Activated CD8-positive, alpha-beta memory T cell treated with anti-CD3 and anti-CD28 coated beads for 24 hours (primary cell): ENCODE results near the gene GJA9.
"Not testable (repeated sequence)": the region's sequence is repeated elsewhere in the genome, so short reads cannot be mapped to it uniquely, and the experiment has no call there.

ENCODE experiments used
- DNase-seq: peaks from one replicate; pipeline ENCODE4 v3.0.0-alpha.2; 2020

Gene GJA9

DNA sequence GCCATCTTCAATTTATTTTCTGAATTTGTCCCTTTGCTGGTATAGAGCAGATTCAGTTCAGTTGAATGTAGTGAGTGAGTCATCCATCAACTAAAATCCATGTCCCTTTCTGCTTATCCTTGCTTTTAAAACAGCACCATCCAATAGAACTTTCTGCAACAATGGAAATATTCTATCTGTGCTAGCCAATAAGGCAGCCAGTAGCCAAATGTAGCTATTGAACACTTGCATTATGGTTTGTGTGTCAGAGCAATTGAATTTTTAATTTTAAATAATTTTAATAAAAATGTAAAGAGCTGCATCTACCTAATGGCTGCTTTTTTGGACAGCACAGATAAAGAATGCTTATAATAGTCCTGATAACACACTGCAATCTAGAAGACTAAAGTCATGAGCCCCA is at the start of gene GJA9:
GJA9 (minus strand) TSS at position 101 of the 400 bp plus-strand sequence. CDS start 5,489 bp downstream, outside the sequence.
- no peak for DNase-seq

DNA sequence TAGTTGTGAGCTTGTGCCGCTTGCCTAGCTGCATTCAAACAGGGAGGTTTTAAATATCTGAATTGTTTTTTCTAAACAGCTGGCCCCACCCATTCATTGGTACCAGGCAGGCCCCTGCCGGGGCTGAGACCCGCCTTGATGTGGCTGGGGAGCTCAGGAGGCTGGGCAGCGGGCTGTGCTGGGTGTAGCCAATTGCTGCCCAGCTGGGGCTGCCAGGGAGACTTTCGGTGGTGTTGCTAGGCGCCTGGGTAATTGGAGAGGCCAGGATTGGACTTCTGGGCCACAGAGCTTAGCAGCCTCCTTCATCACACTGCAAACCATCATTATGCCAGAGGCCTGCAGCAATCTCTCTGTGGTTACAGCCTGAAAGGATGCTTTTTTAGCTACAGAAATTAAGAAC is 48.1 kb upstream of the GJA9 start:
- DNase-seq, result no peak

DNA sequence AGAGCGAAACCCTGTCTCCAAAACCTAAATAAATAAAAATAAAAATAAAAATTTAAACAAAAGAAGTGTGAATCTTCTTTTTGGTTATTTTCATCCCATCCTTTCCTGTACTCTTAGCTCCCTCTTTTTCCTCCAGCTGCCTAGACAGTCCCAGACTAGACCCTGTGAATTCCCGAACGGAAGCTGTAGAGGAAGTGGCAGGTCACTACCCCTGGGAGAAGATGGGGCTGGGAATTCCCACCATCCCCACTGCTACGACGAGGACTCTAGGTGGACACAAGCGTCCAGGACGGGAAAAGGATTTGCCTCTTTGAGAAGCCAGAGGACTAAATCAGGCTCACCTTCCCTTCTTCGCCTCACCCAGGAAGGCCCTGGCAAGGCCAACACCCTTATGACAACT is 47.7 kb upstream of the GJA9 start:
- DNase-seq, result no peak

DNA sequence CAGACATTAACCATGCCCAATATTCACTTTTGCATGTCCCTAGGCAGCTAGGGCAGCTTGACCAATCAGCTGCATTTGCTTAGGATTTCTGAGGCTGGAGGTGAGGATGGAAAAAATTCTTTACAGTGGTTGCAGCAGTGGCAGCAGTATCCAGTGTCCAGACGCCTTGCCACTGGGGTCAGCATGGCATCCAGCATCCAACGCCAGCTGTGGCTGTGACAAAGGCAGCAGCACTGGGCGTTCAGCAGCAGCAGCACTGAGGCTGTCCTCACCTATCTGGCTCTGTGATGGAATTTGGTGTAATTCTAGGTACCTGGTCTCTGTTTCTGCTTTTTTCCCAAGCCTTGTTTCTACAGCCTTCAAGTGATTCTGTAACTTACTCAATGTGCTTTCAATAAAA is 44.7 kb upstream of the GJA9 start:
- DNase-seq, result no peak

DNA sequence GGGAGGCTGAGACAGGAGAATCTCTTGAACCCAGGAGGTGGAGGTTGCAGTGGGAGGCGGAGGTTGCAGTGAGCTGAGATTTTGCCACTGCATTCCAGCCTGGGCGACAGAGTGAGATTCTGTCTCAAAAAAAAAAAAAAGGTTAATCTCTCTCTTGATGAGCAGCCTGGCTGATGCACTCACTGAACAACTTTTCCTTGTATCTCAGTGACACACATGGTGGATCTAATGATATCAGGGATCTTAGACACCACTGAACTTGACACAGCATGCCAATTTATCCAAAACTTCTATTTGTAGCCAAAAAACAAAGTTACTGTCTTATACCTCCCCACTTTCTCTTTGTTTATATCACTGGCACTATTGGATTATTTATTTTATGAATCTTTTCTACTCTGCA is 44.0 kb upstream of the GJA9 start:
- no peak for DNase-seq

DNA sequence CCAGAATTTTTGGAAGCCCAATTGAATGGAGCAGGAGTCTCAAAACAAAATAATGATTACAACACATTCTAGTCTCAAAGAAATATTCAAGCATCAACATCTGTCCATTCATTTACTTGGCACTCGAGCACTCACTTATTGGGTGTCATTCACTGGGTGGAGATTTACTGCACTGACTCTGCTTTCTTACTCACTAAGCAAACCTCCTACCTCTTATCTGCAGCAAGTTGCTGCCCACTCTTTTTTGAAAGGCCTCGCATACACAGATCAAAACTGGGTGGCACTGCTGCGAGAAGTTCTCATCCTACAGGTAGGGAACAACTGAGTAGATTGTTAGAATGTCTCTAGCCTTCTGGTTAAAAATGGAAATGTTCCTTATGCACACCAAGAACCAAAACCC is 42.2 kb upstream of the GJA9 start:
- no peak for DNase-seq

DNA sequence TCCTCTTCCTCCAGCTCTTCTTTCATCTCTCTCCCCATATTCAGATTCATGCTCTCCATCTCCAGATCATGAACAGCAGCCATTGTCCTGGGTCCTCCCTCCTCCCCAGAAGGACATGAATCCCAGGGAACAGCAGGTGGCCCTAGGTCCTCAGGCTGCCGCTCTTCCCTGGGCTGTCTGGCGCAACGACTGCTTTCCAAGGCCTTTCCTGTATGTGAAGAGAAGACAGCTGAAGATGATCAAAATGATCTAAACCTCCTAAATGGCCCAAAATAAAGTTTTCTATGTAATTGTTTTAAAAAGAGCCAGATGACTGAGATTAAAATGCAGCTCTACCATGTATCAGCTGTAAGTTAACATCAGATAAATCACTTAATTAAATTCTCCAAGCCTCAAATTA is 37.7 kb upstream of the GJA9 start:
- DNase-seq, result no peak

DNA sequence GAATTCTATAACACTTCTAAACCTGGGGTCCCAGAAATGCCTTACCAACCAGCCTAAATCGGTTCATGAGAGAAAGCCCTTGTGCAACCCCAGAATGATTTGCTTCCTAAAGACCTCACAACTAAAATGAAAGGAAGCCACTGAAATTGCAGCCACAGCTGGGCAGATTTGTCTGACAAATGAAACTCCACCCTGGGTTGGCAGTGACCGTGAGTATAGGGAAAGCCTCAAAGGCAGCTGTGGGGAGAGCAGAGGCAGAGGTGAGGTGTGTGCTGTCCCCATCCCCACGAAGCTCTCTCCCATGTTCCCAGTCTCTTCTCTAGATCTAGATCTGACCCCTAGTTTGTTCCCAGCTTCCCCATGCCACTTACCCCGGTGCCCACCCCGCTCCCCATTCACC is 37.2 kb upstream of the GJA9 start:
- no peak for DNase-seq

DNA sequence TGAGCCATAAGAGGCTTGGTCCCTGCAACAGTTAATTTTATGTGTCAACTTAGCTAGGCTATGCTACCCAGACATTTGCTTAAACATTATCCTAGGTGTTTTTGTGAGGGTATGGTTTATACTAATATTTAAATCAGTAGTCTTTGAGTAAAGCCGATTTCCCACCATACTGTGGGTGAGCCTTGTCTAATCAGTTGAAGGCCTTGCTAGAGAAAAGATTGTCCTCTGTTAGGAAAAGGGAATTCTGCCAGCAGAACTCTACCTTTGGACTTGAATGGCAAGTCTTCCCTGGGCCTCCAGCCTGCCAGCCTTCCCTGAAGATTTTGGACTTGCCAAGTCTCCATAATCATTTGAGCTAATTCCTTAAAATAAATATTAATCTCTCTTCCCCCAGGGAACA is 36.4 kb upstream of the GJA9 start:
- no peak for DNase-seq

DNA sequence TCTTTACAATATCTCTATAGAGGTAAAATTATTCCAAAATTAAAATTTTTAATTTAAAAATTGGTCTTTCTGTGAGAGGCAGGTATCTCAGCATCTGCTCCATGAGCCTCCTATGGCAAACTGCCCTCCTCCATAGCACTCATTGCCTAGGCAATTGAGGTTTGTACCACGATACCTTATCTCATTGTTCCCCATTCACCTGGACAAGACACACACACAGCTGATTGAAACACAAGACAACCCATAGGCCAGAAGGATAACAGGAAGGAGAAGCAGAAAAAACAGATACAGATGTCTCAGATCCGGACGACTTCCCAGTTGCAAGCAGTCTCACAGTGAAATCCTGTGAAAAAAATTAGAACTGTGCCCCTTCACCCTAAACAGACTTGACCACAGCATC is 36.0 kb upstream of the GJA9 start:
- no peak for DNase-seq

DNA sequence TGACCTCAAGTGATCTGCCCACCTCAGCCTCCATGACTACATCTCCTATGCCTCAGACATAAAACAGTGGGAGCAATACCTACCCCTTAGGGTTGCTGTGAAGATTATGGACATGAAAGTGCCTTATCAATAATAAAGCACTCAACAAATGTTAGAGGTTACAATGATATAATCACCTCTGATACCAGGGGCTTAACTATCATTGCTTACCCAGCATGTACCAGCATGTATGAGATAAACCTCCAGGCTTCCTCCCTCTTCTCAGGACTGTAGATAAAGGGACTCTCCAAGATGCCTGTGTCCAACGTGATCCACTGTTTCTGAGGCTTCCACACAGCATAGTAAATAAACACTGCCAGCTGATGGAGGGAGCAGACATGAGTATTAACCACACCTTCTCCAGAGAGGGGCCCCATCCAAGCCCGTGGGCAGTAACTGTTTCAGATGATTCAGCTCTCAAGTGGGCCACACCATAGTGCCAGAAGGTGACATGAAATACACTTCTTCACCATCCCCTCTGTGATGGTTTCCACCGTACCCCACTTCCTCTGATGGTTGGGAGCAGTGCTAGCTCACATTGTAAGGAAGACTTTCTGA is 34.1 kb upstream of the GJA9 start:
- peak; percentile 57 for DNase-seq

DNA sequence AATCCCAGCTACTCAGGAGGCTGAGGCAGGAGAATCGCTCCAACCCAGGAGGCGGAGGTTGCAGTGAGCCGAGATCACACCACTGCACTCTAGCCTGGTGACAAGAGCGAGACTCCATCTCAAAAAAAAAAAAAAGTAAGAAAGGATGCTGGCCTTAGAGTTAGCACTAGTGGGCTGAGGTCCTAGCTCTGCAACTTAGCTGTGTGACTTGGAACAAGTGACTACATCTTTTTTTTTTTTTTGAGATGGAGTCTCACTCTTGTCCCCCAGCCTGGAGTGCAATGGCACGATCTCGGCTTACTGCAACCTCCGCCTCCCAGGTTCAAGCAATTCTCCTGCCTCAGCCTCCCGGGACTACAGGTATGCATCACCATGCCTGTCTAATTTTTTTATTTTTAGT is 33.5 kb upstream of the GJA9 start:
- DNase-seq, result not testable (repeated sequence)

DNA sequence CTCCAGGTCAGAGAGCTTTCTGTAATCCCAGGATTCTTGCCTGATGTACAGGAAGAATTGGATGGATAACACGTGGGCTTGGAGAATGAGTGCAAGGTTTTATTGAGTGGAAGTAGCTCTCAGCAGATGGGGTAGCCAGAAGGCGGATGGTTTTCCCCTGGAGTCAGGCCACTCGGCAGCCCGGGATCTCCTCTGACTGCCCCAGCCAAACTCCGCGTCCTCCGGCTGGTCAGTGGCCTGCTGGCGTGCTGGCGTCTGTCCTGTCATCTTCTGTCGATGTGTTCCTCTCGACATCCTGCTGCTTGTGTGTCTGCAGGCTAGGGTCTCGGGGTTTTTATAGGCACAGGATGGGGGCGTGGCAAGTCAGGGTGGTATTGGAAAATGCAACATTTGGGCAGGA is 27.4 kb upstream of the GJA9 start:
- no peak for DNase-seq

DNA sequence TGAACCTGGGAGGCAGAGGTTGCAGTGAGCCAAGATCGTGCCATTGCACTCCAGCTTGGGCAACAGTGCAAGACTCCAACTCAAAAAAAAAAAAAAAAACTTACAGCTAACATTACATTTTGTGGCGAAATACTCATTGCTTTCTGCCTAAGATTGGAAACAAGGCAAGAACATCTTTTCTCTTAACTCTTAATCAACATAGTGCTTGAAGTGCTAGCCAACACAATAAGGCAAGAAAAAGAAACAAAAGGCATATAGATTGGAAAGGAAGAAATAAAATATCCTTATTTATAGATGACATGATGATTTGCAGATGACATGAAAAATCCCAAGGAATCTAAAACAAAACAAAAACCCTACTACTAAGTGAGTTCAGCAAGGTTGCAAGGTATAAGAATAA is 24.6 kb upstream of the GJA9 start:
- no peak for DNase-seq

DNA sequence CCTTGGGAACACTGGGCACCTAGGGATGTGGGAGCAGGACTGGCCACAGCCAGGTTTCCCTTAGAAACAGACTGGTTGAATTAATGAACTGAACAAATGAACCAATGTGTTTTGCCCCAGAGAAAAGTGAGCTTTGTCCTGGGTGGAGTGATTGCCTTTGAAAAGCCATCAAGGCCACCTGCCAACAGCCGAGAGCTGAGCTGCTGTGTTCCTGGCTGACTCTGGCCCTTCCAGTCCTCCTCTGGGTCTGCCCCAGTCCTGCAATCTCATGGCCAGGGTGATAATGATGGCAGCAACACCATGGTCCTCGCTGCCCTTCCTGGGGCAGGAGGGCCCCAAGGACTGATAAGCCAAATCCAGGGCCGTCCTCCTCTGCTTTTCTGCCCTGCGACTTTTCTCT is 18.2 kb upstream of the GJA9 start:
- DNase-seq, result no peak

DNA sequence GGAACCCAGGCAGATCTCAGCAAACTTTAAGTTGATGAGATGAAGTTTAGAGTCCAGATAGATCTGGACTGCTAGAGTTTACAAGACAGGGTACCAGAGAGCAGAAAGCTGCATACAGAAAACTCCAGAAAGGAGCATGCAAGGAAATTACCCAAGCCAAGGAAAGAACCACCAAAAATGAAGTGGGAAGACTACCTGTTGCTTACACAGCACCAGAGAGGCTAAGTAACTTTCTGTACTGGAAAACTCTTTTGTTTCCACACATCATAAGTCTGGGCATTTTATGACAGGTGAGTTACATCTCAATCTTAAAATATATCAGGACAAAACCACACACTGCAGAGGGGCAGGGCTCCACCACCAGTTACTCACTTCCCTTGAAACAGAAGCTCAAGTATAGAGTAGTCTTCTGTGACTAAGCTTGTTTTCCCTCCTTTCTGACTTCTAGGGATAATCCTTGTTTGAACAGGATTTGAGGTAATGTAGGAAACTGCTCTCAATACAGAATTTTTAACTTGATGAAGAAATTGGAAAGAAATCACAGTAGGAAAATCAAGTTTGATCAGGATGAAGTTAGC is 17.4 kb upstream of the GJA9 start:
- DNase-seq, result no peak

DNA sequence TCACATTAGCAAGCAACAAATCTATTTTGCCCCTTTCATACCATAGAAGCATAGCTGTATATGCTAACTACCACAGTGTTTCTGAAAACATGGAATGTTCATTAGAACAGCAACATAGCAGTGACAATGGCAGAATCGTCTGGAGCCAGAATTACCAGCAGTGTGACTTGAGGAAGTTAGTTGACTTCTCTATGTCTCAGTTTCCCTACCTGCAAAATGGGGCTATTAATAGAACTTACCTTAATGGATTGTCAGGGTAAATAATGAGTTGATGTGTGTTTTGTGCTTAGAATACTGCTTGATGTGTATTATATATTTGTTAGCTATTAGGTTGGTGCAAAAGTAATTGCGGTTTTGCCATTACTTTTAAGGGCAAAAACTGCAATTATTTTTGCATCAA is 14.8 kb upstream of the GJA9 start:
- no peak for DNase-seq

DNA sequence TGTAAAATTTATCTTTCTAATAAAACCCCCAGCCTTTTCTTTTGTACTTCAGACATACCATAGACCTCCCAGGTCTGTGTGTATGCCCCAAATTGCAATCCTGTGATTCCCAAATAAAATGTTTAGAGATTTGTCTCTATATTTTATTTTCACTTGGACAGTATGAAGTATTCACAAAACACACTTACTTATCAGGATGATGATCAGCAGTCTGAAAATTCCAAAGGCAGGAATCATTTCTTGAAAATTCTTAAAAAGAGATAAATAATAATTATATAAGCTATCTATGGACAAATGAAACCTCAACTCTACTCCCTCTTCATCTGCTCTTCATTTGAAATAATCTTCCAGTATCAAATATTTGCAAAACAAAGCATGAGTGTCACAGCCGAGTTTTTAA is 11.6 kb upstream of the GJA9 start:
- DNase-seq, result no peak

DNA sequence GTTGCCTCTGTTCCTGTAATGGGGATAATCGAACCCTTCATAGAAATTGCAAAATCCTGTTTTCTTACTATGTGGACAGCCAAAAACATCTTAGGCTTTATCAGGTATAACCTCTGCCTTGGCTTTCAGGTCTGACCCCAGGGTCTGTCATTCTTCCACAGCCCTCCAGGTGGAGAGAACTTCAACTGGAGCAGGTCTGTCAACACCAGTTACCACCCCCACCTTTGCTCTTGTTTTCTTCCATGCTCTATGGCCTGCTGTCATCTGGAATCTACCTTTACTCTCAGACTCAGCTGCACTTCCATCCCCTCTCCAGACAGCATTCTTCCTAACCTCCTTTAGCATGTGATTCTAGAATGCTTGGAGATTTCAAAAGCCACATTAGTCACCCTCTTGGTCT is 10.4 kb upstream of the GJA9 start:
- DNase-seq, result no peak

DNA sequence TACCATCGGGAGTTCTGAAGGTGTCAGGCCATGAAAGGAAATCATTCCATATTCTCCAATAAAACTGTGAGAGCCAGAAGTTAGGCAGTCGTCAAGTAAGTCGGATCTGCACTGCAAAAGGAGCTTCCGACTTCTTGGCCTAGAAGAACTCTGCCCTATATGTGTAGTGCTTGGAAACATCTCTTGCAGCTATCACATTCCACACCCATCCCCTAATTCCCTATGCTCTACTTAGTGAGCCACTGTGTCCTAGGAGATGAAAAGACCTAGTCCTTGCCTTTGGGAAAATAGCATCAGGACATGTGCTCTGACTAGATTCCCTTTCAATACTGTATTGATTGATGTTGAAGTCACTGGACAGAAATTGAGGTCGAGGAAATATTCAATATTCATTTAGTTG is 8.2 kb upstream of the GJA9 start:
- DNase-seq, result no peak

DNA sequence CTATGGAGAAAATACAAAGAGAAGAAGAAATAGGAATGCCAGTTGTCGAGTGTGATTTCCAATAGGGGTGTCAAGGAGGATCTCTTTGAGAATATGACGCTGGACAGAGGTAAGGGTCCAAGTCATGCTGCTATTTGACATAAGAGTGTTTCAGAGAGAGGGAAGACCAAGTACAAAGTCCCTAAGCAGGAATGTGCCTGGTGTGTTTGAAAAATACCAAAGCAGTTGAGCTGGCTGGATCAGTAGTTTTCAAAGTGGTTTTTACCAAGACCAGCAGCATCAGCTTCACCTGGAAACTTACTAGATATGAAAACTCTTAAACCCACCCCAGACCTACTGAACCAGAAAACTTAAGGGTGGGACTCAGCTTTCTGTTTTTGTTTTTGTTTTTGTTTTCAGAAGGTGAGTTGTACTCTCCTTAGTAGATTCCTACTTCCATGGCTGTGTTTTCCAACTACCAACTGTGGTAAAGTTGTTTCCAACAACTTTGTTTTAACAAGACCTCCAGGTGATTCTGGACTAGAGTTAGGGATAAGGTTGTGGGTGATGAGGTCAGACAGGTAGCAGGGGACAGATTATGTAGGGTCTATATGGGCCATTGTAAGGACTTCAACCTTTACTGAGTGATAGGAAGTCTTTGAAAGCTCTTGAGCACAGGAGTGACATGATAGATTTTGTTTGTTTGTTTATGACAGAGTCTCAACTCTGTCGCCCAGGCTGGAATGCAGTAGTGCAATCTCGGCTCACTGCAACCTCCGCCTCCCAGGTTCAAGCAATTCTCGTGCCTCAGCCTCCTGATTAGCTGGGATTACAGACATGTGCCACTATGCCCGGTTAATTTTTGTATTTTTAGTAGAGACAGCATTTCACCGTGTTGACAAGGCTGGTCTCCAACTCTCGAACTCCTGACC is 7.3 kb upstream of the GJA9 start:
- DNase-seq, result no peak

DNA sequence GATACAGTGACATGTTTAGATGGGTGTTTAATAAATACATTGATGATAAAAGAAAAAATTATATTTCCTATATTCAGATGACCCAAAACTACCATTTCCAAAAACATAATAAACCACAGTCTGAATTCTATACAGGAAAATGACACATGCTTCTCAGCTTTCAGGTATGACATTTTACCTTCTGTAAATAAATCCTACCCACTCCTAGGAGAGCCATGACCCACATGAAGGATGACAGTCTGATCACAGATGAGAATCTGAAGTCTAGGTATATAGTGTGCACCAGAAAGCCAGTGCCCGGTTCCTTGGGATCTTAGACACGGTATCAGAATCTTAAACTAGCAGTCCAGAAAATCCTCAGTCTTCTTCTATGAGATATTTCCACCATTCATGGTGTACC is 3.7 kb upstream of the GJA9 start:
- DNase-seq, result no peak

DNA sequence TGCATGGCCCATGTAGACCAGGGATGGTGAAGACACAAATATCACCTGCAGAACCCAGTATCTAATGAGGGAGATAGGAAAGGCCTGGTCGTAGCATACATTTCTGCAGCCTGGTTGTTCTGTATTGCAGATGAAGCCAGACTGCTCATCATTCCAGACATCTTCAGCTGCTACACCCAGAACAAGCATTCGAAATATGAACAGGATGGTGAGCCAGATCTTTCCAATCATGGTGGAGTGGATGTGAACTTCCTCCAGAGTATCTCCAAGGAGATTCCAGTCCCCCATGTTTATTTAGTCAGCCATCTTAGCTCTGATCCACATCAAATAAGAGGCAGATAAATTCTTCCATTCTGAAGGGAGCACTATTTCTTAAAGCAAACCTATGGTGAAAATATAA is 5.6 kb downstream of the GJA9 start:
- no peak for DNase-seq
